ENCODE measurements around the gene EIF4EBP2. TPM values are rescaled to one million over a fixed set of nuclear protein-coding genes. Genes with fewer than 3 reads are reported as not detected.

The EIF4EBP2 gene
- total and polyA plus RNA-seq, 4 donors = 25.7 to 70.0 (median 33.0) TPM

- H3K27ac ChIP-seq (ENCODE audit: low read depth in 1 of 2, low read length in 2 of 2) = no peak overlapping the region
- peaks cover 0 to 19% (median 8%) of the 10 kb centered on the region in 4 donors for H3K36me3 ChIP-seq (ENCODE audit: control insufficient read depth in 4 of 4, insufficient read depth in 3 of 4, low read depth in 1 of 4, low read length in 3 of 4)
- H3K4me3 ChIP-seq (ENCODE audit: low read depth in 1 of 3, low read length in 3 of 3) = no peak overlapping the region
- H3K9ac ChIP-seq (ENCODE audit: low read depth in 1 of 2, low read length in 2 of 2) = no peak overlapping the region
- DNase-seq (ENCODE audit: low spot score) = no peak
- H3K27me3 ChIP-seq (ENCODE audit: control insufficient read depth in 4 of 4, insufficient read depth in 4 of 4, low read length in 3 of 4) = no peaks in the 10 kb centered on the region
- no peaks in the 10 kb centered on the region for H3K9me3 ChIP-seq (ENCODE audit: control insufficient read depth in 4 of 4, low read length in 3 of 4)
- TF ChIP-seq CTCF (IDR thresholded peaks at IDR 0.05; ENCODE audit: low read depth, low read length, missing input control) (no peak), FOXA1 (IDR thresholded peaks at IDR 0.05) (no peak), YY1 (IDR thresholded peaks at IDR 0.05) (no peak), RXRA (IDR thresholded peaks at IDR 0.05) (no peak), RAD21 (IDR thresholded peaks at IDR 0.05) (no peak), HNF4G (IDR thresholded peaks at IDR 0.05) (no peak), JUND (IDR thresholded peaks at IDR 0.05) (no peak)
- H3K4me1 ChIP-seq (ENCODE audit: control insufficient read depth in 4 of 4, insufficient read depth in 4 of 4, low read length in 3 of 4) = peaks cover 2 to 16% (median 9%) of the 10 kb centered on the region in 4 donors
- 83% methylated on average over 4 of the region's 4 CpGs for WGBS
Measured at GRCh38 chr10:70432101-70432500, 28.2 kb downstream of the EIF4EBP2 start.

DNA sequence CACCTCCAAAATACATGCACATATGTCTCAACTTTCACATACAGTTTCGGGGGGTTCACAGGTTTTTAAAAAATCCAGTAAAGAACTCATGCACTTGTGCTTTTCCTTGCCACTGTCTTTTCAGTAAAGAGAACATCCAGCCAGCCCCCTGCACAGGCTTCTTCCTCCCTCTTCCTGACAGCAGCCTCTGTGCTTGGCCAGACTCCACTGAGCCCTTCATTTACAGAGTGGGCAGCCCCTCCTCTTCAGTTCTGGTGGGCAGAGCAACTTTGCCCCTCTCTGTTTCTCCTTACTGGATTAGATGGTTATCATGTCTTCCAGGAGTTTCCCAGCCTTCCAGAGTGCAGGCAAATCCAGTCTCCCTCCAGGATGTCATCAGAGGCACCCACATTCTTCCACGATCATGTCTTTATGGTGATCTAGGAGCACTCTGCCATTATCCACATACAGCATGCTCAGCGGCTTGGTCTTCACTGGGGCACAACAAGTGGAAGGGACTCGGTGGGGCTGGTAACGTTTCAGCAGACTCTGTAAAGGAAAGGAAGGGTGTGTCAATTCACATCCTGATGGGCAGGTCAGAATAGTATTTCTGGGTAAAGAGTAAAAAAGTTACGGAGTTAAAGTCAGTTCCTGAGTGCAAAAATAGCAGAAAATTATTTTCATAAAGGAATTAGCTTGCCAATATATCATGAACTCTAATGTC lies 28.8 kb downstream of the EIF4EBP2 start:
- no peaks in the 10 kb centered on the region for H3K27me3 ChIP-seq (ENCODE audit: control insufficient read depth in 4 of 4, insufficient read depth in 4 of 4, low read length in 3 of 4)
- H3K9ac ChIP-seq (ENCODE audit: low read depth in 1 of 2, low read length in 2 of 2) = no peak overlapping the region
- WGBS = 78% methylated on average over 6 of the region's 6 CpGs
- DNase-seq (ENCODE audit: low spot score) = no peak
- no peaks in the 10 kb centered on the region for H3K9me3 ChIP-seq (ENCODE audit: control insufficient read depth in 4 of 4, low read length in 3 of 4)
- TF ChIP-seq GABPA (IDR thresholded peaks at IDR 0.05 in 1 of 2, conservative IDR thresholded peaks at IDR 0.05 in 1 of 2) (no peak), NR2F2 (IDR thresholded peaks at IDR 0.05) (no peak), HNF4G (IDR thresholded peaks at IDR 0.05) (no peak), FOXA2 (IDR thresholded peaks at IDR 0.05) (no peak), FOXA1 (IDR thresholded peaks at IDR 0.05) (no peak), SP1 (IDR thresholded peaks at IDR 0.05) (no peak), RAD21 (IDR thresholded peaks at IDR 0.05) (no peak), CTCF (IDR thresholded peaks at IDR 0.05; ENCODE audit: low read depth, low read length, missing input control) (no peak), RXRA (IDR thresholded peaks at IDR 0.05) (no peak), HNF4A (conservative IDR thresholded peaks at IDR 0.05) (no peak), TAF1 (conservative IDR thresholded peaks at IDR 0.05) (no peak), JUND (IDR thresholded peaks at IDR 0.05) (no peak), YY1 (IDR thresholded peaks at IDR 0.05) (no peak), EGR1 (IDR thresholded peaks at IDR 0.05; ENCODE audit: low read depth in 2 of 2) (no peak), MAX (IDR thresholded peaks at IDR 0.05) (no peak)
- TF ChIP-seq, protein P1, sequence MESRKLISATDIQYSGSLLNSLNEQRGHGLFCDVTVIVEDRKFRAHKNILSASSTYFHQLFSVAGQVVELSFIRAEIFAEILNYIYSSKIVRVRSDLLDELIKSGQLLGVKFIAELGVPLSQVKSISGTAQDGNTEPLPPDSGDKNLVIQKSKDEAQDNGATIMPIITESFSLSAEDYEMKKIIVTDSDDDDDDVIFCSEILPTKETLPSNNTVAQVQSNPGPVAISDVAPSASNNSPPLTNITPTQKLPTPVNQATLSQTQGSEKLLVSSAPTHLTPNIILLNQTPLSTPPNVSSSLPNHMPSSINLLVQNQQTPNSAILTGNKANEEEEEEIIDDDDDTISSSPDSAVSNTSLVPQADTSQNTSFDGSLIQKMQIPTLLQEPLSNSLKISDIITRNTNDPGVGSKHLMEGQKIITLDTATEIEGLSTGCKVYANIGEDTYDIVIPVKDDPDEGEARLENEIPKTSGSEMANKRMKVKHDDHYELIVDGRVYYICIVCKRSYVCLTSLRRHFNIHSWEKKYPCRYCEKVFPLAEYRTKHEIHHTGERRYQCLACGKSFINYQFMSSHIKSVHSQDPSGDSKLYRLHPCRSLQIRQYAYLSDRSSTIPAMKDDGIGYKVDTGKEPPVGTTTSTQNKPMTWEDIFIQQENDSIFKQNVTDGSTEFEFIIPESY (IDR thresholded peaks at IDR 0.05) = no peak
- TF ChIP-seq, protein P2, sequence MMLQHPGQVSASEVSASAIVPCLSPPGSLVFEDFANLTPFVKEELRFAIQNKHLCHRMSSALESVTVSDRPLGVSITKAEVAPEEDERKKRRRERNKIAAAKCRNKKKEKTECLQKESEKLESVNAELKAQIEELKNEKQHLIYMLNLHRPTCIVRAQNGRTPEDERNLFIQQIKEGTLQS (IDR thresholded peaks at IDR 0.05) = no peak
- TF ChIP-seq, protein P3, sequence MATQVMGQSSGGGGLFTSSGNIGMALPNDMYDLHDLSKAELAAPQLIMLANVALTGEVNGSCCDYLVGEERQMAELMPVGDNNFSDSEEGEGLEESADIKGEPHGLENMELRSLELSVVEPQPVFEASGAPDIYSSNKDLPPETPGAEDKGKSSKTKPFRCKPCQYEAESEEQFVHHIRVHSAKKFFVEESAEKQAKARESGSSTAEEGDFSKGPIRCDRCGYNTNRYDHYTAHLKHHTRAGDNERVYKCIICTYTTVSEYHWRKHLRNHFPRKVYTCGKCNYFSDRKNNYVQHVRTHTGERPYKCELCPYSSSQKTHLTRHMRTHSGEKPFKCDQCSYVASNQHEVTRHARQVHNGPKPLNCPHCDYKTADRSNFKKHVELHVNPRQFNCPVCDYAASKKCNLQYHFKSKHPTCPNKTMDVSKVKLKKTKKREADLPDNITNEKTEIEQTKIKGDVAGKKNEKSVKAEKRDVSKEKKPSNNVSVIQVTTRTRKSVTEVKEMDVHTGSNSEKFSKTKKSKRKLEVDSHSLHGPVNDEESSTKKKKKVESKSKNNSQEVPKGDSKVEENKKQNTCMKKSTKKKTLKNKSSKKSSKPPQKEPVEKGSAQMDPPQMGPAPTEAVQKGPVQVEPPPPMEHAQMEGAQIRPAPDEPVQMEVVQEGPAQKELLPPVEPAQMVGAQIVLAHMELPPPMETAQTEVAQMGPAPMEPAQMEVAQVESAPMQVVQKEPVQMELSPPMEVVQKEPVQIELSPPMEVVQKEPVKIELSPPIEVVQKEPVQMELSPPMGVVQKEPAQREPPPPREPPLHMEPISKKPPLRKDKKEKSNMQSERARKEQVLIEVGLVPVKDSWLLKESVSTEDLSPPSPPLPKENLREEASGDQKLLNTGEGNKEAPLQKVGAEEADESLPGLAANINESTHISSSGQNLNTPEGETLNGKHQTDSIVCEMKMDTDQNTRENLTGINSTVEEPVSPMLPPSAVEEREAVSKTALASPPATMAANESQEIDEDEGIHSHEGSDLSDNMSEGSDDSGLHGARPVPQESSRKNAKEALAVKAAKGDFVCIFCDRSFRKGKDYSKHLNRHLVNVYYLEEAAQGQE (IDR thresholded peaks at IDR 0.05) = no peak
- no peak overlapping the region for H3K4me3 ChIP-seq (ENCODE audit: low read depth in 1 of 3, low read length in 3 of 3)
- no peak overlapping the region for H3K27ac ChIP-seq (ENCODE audit: low read depth in 1 of 2, low read length in 2 of 2)
- H3K4me1 ChIP-seq (ENCODE audit: control insufficient read depth in 4 of 4, insufficient read depth in 4 of 4, low read length in 3 of 4) = peaks cover 2 to 16% (median 9%) of the 10 kb centered on the region in 4 donors
- peaks cover 0 to 14% (median 5%) of the 10 kb centered on the region in 4 donors for H3K36me3 ChIP-seq (ENCODE audit: control insufficient read depth in 4 of 4, insufficient read depth in 3 of 4, low read depth in 1 of 4, low read length in 3 of 4)
